K562 treated with DMSO at 1 percent for 24 hours (cell line): ENCODE results near the gene TRIM34. TPM values are rescaled to one million over a fixed set of nuclear protein-coding genes. Genes with fewer than 3 reads are reported as not detected.

Source experiments
- total RNA-seq: library from RNA; unstranded; fragments of 300-600 nt; gene quantifications from 2 replicates; pipeline ENCODE4 v1.2.3, GENCODE V29; 2022; ENCODE audit warnings: low read depth; ENCODE audit not compliant: insufficient read depth

Gene TRIM34
- total RNA-seq = 2.4 and 4.2 TPM in 2 replicates

GRCh38 chr11:5624489-5625279 is at the start of gene TRIM34:
TRIM34 (plus strand) TSS chr11:5625001; CDS start chr11:5632332, 7,331 bp downstream.

GRCh38 chr11:5580577-5580976 is 44.2 kb upstream of the TRIM34 start, which contains the start of gene OR52B6:
OR52B6 (plus strand) TSS chr11:5580877; CDS start chr11:5580877, 0 bp downstream.

GRCh38 chr11:5596607-5597201 is 28.1 kb upstream of the TRIM34 start, which contains the start of gene TRIM6:
TRIM6 (plus strand) TSS chr11:5596637; CDS start chr11:5596898, 261 bp downstream.

GRCh38 chr11:5684646-5685362 is 60.0 kb downstream of the TRIM34 start, which contains the start of gene TRIM5:
TRIM5 (minus strand) TSS chr11:5685074; CDS start chr11:5680177, 4,897 bp downstream.

GRCh38 chr11:5689551-5689983 is 64.8 kb downstream of the TRIM34 start, which contains the start of gene TRIM22:
TRIM22 (plus strand) TSS chr11:5689790; CDS start chr11:5696233, 6,443 bp downstream.

Other genes with a start within 250 kb of the TRIM34 start
- gene OR51M1, start 241.2 kb upstream of the TRIM34 start, total RNA-seq = not detected in 2 replicates
- not detected in 2 replicates for gene OR51Q1, start 202.9 kb upstream of the TRIM34 start, total RNA-seq
- not detected in 2 replicates for gene OR51I1, start 183.5 kb upstream of the TRIM34 start, total RNA-seq
- gene OR51I2, start 175.7 kb upstream of the TRIM34 start, total RNA-seq = not detected in 2 replicates
- gene OR52D1, start 136.3 kb upstream of the TRIM34 start, total RNA-seq = 0.61 TPM in 1 of 2 replicates, not detected in the other
- not detected in 2 replicates for gene UBQLN3, start 115.0 kb upstream of the TRIM34 start, total RNA-seq
- gene UBQLNL, start 108.3 kb upstream of the TRIM34 start, total RNA-seq = 0.80 TPM in 1 of 2 replicates, not detected in the other
- gene OR52H1, start 76.5 kb upstream of the TRIM34 start, total RNA-seq = not detected in 2 replicates
- gene OR52B6, start 44.1 kb upstream of the TRIM34 start, total RNA-seq = not detected in 2 replicates
- gene TRIM6, start 28.4 kb upstream of the TRIM34 start, total RNA-seq = 19.3 and 20.1 TPM in 2 replicates
- gene TRIM5, start 60.1 kb downstream of the TRIM34 start, total RNA-seq = 15.5 and 20.6 TPM in 2 replicates
- gene TRIM22, start 64.8 kb downstream of the TRIM34 start, total RNA-seq = 2.5 and 2.7 TPM in 2 replicates
- gene OR56B1, start 111.4 kb downstream of the TRIM34 start, total RNA-seq = not detected in 2 replicates
- gene OR52N4, start 129.2 kb downstream of the TRIM34 start, total RNA-seq = not detected in 2 replicates
- gene OR52N5, start 158.4 kb downstream of the TRIM34 start, total RNA-seq = not detected in 2 replicates
- not detected in 2 replicates for gene OR52N1, start 166.3 kb downstream of the TRIM34 start, total RNA-seq
- not detected in 2 replicates for gene OR52N2, start 183.9 kb downstream of the TRIM34 start, total RNA-seq
- gene OR52E6, start 216.9 kb downstream of the TRIM34 start, total RNA-seq = not detected in 2 replicates
- gene OR52E8, start 232.7 kb downstream of the TRIM34 start, total RNA-seq = not detected in 2 replicates